ENCODE data around the gene ABAT.
"Not testable (repeated sequence)": the region's sequence is repeated elsewhere in the genome, so short reads cannot be mapped to it uniquely, and the experiment has no call there.

Gene ABAT

GRCh38 chr16:8649829-8650554 lies 24.4 kb upstream of the ABAT start:
- DNase-seq, result no peak

- not testable (repeated sequence) for DNase-seq
Measured at GRCh38 chr16:8651958-8652357, 22.5 kb upstream of the ABAT start.

- DNase-seq, result peak in 1 of 6 experiments; percentile 1
Measured at GRCh38 chr16:8655184-8655717, 19.2 kb upstream of the ABAT start.

GRCh38 chr16:8656376-8656775 lies 18.0 kb upstream of the ABAT start:
- no peak for DNase-seq

GRCh38 chr16:8660841-8661301 lies 13.5 kb upstream of the ABAT start:
- peak in 4 of 6 experiments; percentile 5 to 37 (median 11) for DNase-seq

GRCh38 chr16:8661703-8662102 lies 12.7 kb upstream of the ABAT start:
- no peak for DNase-seq

GRCh38 chr16:8663192-8664089 lies 11.0 kb upstream of the ABAT start:
- no peak for DNase-seq

- DNase-seq, result no peak
Measured at GRCh38 chr16:8665529-8665928, 8.9 kb upstream of the ABAT start.

- DNase-seq, result no peak
Measured at GRCh38 chr16:8667492-8667891, 6.9 kb upstream of the ABAT start.

- DNase-seq, result no peak
Measured at GRCh38 chr16:8668113-8668512, 6.3 kb upstream of the ABAT start.

- no peak for DNase-seq
Measured at GRCh38 chr16:8669481-8669880, 4.9 kb upstream of the ABAT start.

GRCh38 chr16:8670014-8670560 lies 4.3 kb upstream of the ABAT start:
- no peak for DNase-seq

GRCh38 chr16:8673611-8674412 lies 605 bp upstream of the ABAT start:
- peak in 1 of 6 experiments; percentile 20 for DNase-seq

GRCh38 chr16:8675183-8676159 lies 1.1 kb downstream of the ABAT start:
- DNase-seq, result peak in 4 of 6 experiments; percentile 13 to 25 (median 20)

- DNase-seq, result no peak
Measured at GRCh38 chr16:8676160-8676547, 1.7 kb downstream of the ABAT start.

- DNase-seq, result no peak
Measured at GRCh38 chr16:8676737-8677375, 2.4 kb downstream of the ABAT start.

GRCh38 chr16:8677481-8677880 lies 3.1 kb downstream of the ABAT start:
- no peak for DNase-seq

GRCh38 chr16:8678068-8678927 lies 3.9 kb downstream of the ABAT start:
- no peak for DNase-seq

- no peak for DNase-seq
Measured at GRCh38 chr16:8679151-8679550, 4.7 kb downstream of the ABAT start.

All from stimulated activated naive CD4-positive, alpha-beta T cell (primary cell).